ENCODE data around the gene SKOR1. TPM values are rescaled to one million over a fixed set of nuclear protein-coding genes. Genes with fewer than 3 reads are reported as not detected.

Gene SKOR1
- total and polyA plus RNA-seq, 2 of the 8 experiments (the other 6 are each of a cell fraction or from before 2014, with no cell fraction given): 0.03 to 0.11 TPM

- Histone ChIP-seq H3K4me2 (ENCODE audit: insufficient read depth in 1 of 2, low read depth in 2 of 2, low read length in 2 of 2) (no peak overlapping the region), H3K23ac (ENCODE audit: insufficient read length) (no peak overlapping the region), H3K27me3 (replicated peaks in 1 of 4; ENCODE audit: control insufficient read depth in 3 of 4, extremely low read depth in 1 of 4, insufficient read depth in 3 of 4, low read length in 3 of 4) (no peaks in the 10 kb centered on the region), H3K27ac (ENCODE audit: low read depth, low read length) (no peak overlapping the region), H2BK20ac (ENCODE audit: low read length) (no peak overlapping the region), H2AK5ac (ENCODE audit: low read depth, low read length) (no peak overlapping the region), H2BK5ac (ENCODE audit: low read depth, low read length) (0 out of 2 replicates have a peak overlapping the region, but pooled peaks have one; percentile 48), H2BK12ac (ENCODE audit: low read depth, low read length) (no peak overlapping the region; the same call in 1 of the 2 replicates), H3K9me3 (ENCODE audit: insufficient read depth in 2 of 2, low read depth in 1 of 2, low read length in 1 of 2) (no peaks in the 10 kb centered on the region; a peak in 1 of 4 replicates), H2BK120ac (replicated peaks; ENCODE audit: low read depth, low read length) (no peak overlapping the region), H3K4ac (replicated peaks; ENCODE audit: insufficient read length, low read depth, low read length) (no peak overlapping the region), H3K4me1 (replicated peaks in 1 of 4; ENCODE audit: control insufficient read depth in 3 of 4, insufficient read depth in 4 of 4, low read length in 3 of 4) (peaks cover 6 to 16% (median 9%) of the 10 kb centered on the region in 4 experiments; a peak in 5 of 7 replicates), H3K14ac (ENCODE audit: insufficient read length) (no peak overlapping the region), H3K18ac (ENCODE audit: extremely low read depth, low read length) (no peak overlapping the region), H3K9ac (replicated peaks in 1 of 4; ENCODE audit: extremely low read depth in 1 of 4, low read depth in 3 of 4, low read length in 3 of 4) (no peak overlapping the region), H3K36me3 (ENCODE audit: control insufficient read depth in 2 of 4, insufficient read depth in 4 of 4, low read length in 3 of 4) (no peaks in the 10 kb centered on the region), H4K91ac (replicated peaks; ENCODE audit: insufficient read length, low read length) (no peak overlapping the region), H3K79me1 (ENCODE audit: low read depth, low read length) (no peaks in the 10 kb centered on the region), H3K79me2 (ENCODE audit: control insufficient read depth in 1 of 2, insufficient read depth in 2 of 2, low read length in 2 of 2) (no peaks in the 10 kb centered on the region), H3K23me2 (ENCODE audit: low read depth, low read length) (no peaks in the 10 kb centered on the region), H3K56ac (replicated peaks; ENCODE audit: insufficient read length, low read depth, low read length) (no peak overlapping the region), H2BK15ac (ENCODE audit: low read length) (no peak overlapping the region), H4K20me1 (replicated peaks in 1 of 2; ENCODE audit: control insufficient read depth in 1 of 2, insufficient read depth in 2 of 2, low read length in 2 of 2) (no peaks in the 10 kb centered on the region), H2AFZ (ENCODE audit: low read length) (no peak overlapping the region), H4K8ac (ENCODE audit: extremely low read depth, insufficient read depth, low read length) (no peak overlapping the region), H4K5ac (ENCODE audit: insufficient read length, low read depth, low read length) (no peak overlapping the region), H3K4me3 (ENCODE audit: extremely low read depth in 1 of 4, insufficient read depth in 2 of 4, low read depth in 3 of 4, low read length in 4 of 4) (no peak overlapping the region)
- no peak for FAIRE-seq
- peak in 1 of 2 experiments; percentile 41 for DNase-seq (ENCODE audit: low read depth in 1 of 2, low spot score in 2 of 2)
- 72% methylated on average over 3 of the region's 4 CpGs; no CpG with 5 or more reads in 1 of the 2 experiments for WGBS, 2 experiments (ENCODE audit: extremely low coverage in 1 of 2, insufficient coverage in 1 of 2, insufficient read length in 1 of 2, insufficient replicate concordance in 2 of 2, low coverage in 1 of 2, low lambda C conversion rate in 2 of 2, missing lambda C conversion rate in 1 of 2)
- ChIA-PET POLR2A (ENCODE audit: partially characterized antibody) (no interaction called here), CTCF (ENCODE audit: partially characterized antibody) (no interaction called here)
- no peak for TF ChIP-seq RXRA (IDR thresholded peaks at IDR 0.05; ENCODE audit: insufficient read depth, low read depth, low read length)
- TF ChIP-seq YY1 (IDR thresholded peaks at IDR 0.05; ENCODE audit: low read depth, low read length): no peak
Observed at GRCh38 chr15:67850994-67851571, 25.8 kb downstream of the SKOR1 start.
